Mesothelial cell of epicardium (in vitro differentiated cells): ENCODE measurements around the gene CFAP46. TPM values are rescaled to one million over a fixed set of nuclear protein-coding genes. Genes with fewer than 3 reads are reported as not detected.
A peak's percentile ranks its signal among the peaks of the same experiment; 100 is the strongest.

Experiments used
- DNase-seq, 2 experiments: peaks; one replicate each; pipeline ENCODE4 v3.0.0; 2021; ENCODE audit warnings: low spot score in 2 of 2; ENCODE audit not compliant: unreplicated experiment in 2 of 2
- H3K27ac Mint-ChIP-seq: 2 replicates; pipeline ENCODE4 v1.8.0; 2021; ENCODE audit warnings: mixed read lengths
- H3K27me3 Mint-ChIP-seq: 2 replicates; pipeline ENCODE4 v1.8.0; 2021; ENCODE audit warnings: low read depth, mixed read lengths
- H3K36me3 Mint-ChIP-seq: 2 replicates; pipeline ENCODE4 v1.8.0; 2021; ENCODE audit warnings: mixed read lengths
- H3K4me1 Mint-ChIP-seq: 2 replicates; pipeline ENCODE4 v1.8.0; 2021; ENCODE audit warnings: mixed read lengths
- H3K4me3 Mint-ChIP-seq: 2 replicates; pipeline ENCODE4 v1.8.0; 2021; ENCODE audit warnings: mild to moderate bottlenecking, moderate library complexity, mixed read lengths
- H3K9me3 Mint-ChIP-seq: 2 replicates; pipeline ENCODE4 v1.8.0; 2021; ENCODE audit warnings: mixed read lengths
- CTCF ChIP-seq: fragments of 200-600 bp; sonication (generic); IDR thresholded peaks from one replicate; pipeline ENCODE4 v1.5.0; 2021; ENCODE audit warnings: antibody characterized with exemption; ENCODE audit not compliant: unreplicated experiment
- total RNA-seq: library from RNA; stranded (reverse); gene quantifications from 3 replicates; pipeline ENCODE4 v1.2.1, GENCODE V29; 2021

CFAP46 gene
- total RNA-seq, 1 donor from 2014 or later, result 3.1 TPM

- no peak for TF ChIP-seq CTCF
- Mint-ChIP-seq H3K27ac (no peak overlapping the region), H3K36me3 (no peaks in the 10 kb centered on the region), H3K4me3 (no peak overlapping the region), H3K4me1 (peaks cover 19% of the 10 kb centered on the region), H3K9me3 (peaks cover 14% of the 10 kb centered on the region), H3K27me3 (peaks cover 13% of the 10 kb centered on the region)
- DNase-seq, result peak in 1 of 2 experiments; percentile 19
Measured at GRCh38 chr10:132866601-132867381, 75.6 kb downstream of the CFAP46 start.

GRCh38 chr10:132865851-132866600 is 76.3 kb downstream of the CFAP46 start:
- peaks cover 7% of the 10 kb centered on the region for H3K9me3 Mint-ChIP-seq
- no peaks in the 10 kb centered on the region for H3K36me3 Mint-ChIP-seq
- H3K4me1 Mint-ChIP-seq, result peaks cover 23% of the 10 kb centered on the region

GRCh38 chr10:132865171-132865631 is 77.2 kb downstream of the CFAP46 start:
- Mint-ChIP-seq H3K9me3 (peaks cover 3% of the 10 kb centered on the region), H3K27ac (no peak overlapping the region), H3K36me3 (no peaks in the 10 kb centered on the region), H3K4me3 (no peak overlapping the region), H3K4me1 (peaks cover 25% of the 10 kb centered on the region), H3K27me3 (peaks cover 7% of the 10 kb centered on the region)
- no peak for TF ChIP-seq CTCF
- DNase-seq, result peak in 1 of 2 experiments; percentile 12

More at GRCh38 chr10:132865851-132866600, 76.3 kb downstream of the CFAP46 start:
- DNase-seq, result peak in 1 of 2 experiments; percentile 17
- H3K27me3 Mint-ChIP-seq, result peaks cover 11% of the 10 kb centered on the region
- no peak overlapping the region for H3K27ac Mint-ChIP-seq
- TF ChIP-seq CTCF, result no peak
- H3K4me3 Mint-ChIP-seq, result no peak overlapping the region

GRCh38 chr10:132862485-132863420 is 79.6 kb downstream of the CFAP46 start:
- Mint-ChIP-seq H3K27me3 (peaks cover 4% of the 10 kb centered on the region), H3K36me3 (no peaks in the 10 kb centered on the region), H3K4me1 (peaks cover 25% of the 10 kb centered on the region), H3K27ac (no peak overlapping the region), H3K9me3 (no peaks in the 10 kb centered on the region), H3K4me3 (no peak overlapping the region)
- TF ChIP-seq CTCF, result no peak
- DNase-seq, result peak in 1 of 2 experiments; percentile 20

GRCh38 chr10:132861884-132862461 is 80.4 kb downstream of the CFAP46 start:
- no peak for TF ChIP-seq CTCF
- Mint-ChIP-seq H3K9me3 (no peaks in the 10 kb centered on the region), H3K27ac (no peak overlapping the region), H3K4me1 (peaks cover 20% of the 10 kb centered on the region), H3K36me3 (no peaks in the 10 kb centered on the region), H3K27me3 (peaks cover 8% of the 10 kb centered on the region), H3K4me3 (no peak overlapping the region)
- peak in 1 of 2 experiments; percentile 19 for DNase-seq
